T-helper 1 cell treated with Interleukin-12 subunit alpha and Interleukin-12 subunit beta and Interleukin-4 antibody, amounts not matched to agents 30 μg/mL and 1 μg/mL, for 36 hours (primary cell): ENCODE measurements around the gene SPO11.

Source experiments
- H3K27ac Mint-ChIP-seq: one replicate; pipeline ENCODE4 v1.8.0; 2021; ENCODE audit warnings: mild to moderate bottlenecking, mixed read lengths
- H3K27me3 Mint-ChIP-seq: one replicate; pipeline ENCODE4 v1.8.0; 2021; ENCODE audit warnings: low read depth, mixed read lengths
- H3K36me3 Mint-ChIP-seq: one replicate; pipeline ENCODE4 v1.8.0; 2021; ENCODE audit warnings: low read depth, mixed read lengths
- H3K4me1 Mint-ChIP-seq: one replicate; pipeline ENCODE4 v1.8.0; 2021; ENCODE audit warnings: low read depth, mixed read lengths
- H3K4me3 Mint-ChIP-seq: one replicate; pipeline ENCODE4 v1.8.0; 2021; ENCODE audit warnings: mild to moderate bottlenecking, moderate library complexity, mixed read lengths
- H3K9me3 Mint-ChIP-seq: one replicate; pipeline ENCODE4 v1.8.0; 2021; ENCODE audit warnings: mixed read lengths

SPO11 gene

DNA sequence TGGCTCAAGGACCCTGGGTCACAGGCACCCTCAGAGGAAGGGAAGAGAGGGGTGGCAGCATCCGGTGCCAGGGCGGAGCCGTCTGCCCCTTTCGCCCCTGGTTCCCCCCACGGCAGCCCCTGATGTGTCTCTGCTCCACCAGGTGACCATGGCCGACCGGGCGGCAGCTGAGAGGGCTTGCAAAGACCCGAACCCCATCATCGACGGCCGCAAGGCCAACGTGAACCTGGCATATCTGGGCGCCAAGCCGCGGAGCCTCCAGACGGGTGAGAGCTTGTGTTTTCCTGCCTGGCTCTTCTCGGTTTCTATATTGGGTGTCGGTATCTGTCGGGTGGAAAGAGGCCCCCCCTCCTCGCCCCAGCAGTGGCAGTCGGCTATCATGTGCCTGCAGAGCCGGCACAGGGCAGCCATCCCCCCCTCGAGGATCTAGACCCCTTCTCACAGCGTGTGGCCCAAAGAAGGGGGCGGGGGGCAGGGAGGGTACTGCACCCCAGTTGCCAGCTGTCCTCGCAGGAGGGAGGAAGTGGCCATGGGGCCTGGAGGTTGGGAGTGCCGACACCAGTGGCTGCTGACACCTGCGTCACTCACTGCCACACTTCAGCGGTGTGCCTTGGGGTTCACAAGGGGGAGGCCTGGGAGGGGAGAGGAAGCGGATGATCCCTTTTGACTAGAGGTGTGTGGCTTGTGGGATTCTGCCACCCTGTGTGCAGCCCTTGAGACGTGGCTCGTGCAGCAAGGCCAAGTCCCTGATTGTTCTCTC lies 63.1 kb downstream of the SPO11 start:
- H3K4me3 Mint-ChIP-seq, result peak overlapping the region; percentile 89
- no peaks in the 10 kb centered on the region for H3K27me3 Mint-ChIP-seq
- no peaks in the 10 kb centered on the region for H3K9me3 Mint-ChIP-seq
- H3K36me3 Mint-ChIP-seq, result peaks cover 40% of the 10 kb centered on the region
- H3K27ac Mint-ChIP-seq, result peak overlapping the region; percentile 88
- H3K4me1 Mint-ChIP-seq, result peaks cover 49% of the 10 kb centered on the region
